Panc1 (cell line): ENCODE data around the gene GCSAM.

ENCODE experiments used
- CTCF ChIP-seq: fragments of 450-650 bp; IDR thresholded peaks from 2 replicates; pipeline ENCODE4 v1.5.1; 2017; ENCODE audit warnings: mild to moderate bottlenecking
- POLR2AphosphoS5 ChIP-seq: IDR thresholded peaks from 2 replicates; pipeline ENCODE4 v1.6.1; 2012; ENCODE audit warnings: mild to moderate bottlenecking, low read depth, low read length, moderate library complexity
- SIN3A ChIP-seq: IDR thresholded peaks from 2 replicates; pipeline ENCODE4 v1.6.1; 2012; ENCODE audit warnings: low read depth, mild to moderate bottlenecking, low read length, moderate library complexity, borderline replicate concordance; ENCODE audit not compliant: insufficient read depth
- TF ChIP-seq, protein P1 (sequence below), 2 experiments: IDR thresholded peaks; 2 replicates each; pipeline ENCODE4 v1.6.1; 2011 to 2012; ENCODE audit warnings: low read depth in 2 of 2, control low read depth in 1 of 2, low read length in 1 of 2, mild to moderate bottlenecking in 1 of 2, moderate library complexity in 1 of 2; ENCODE audit not compliant: insufficient read depth in 1 of 2

DNA sequence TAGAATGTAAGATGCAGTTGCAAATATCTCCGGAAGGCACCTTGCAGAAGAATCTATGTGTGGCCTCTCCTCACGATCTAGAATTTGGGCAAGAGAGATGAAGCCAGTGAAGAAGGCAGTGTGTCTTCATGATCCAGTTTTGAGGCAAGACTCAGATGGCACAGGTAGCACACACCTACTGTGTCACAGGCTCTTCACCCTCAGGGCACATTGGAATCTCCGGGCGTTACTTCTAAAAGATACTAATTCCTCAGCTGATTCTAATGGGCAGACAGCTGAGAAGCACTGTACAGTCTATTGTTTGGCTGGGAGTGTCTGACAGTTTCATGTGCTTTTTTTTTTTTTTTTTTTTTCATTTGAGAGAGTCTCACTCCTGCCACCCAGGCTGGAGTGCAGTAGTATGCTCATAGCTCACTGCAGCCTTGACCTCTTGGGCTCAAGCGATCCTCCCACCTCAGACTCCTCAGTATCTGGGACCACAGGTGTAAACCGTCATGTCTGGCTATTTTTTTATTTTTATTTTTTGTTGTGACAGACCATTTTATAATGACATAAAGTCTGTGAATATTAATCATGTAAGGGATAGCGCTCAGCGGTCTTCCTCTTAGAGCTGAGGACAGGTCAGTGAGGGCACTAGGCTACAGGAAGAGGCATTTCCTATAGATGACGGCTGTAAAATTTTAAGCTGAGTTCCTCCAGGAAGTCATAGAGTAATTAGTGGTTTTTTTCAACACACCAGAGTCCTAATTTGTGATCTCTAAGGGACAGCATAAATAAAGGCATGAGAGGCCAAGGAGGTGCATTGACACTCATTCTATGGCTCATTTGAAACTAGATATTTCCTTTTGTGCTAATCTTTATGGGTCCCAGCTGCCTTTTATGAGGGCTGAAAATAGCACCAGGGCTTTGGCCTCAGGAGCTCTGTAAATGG lies 42.8 kb downstream of the GCSAM start:
- no peak for TF ChIP-seq CTCF
- TF ChIP-seq SIN3A = no peak
- no peak for TF ChIP-seq POLR2AphosphoS5
- TF ChIP-seq, protein P1, sequence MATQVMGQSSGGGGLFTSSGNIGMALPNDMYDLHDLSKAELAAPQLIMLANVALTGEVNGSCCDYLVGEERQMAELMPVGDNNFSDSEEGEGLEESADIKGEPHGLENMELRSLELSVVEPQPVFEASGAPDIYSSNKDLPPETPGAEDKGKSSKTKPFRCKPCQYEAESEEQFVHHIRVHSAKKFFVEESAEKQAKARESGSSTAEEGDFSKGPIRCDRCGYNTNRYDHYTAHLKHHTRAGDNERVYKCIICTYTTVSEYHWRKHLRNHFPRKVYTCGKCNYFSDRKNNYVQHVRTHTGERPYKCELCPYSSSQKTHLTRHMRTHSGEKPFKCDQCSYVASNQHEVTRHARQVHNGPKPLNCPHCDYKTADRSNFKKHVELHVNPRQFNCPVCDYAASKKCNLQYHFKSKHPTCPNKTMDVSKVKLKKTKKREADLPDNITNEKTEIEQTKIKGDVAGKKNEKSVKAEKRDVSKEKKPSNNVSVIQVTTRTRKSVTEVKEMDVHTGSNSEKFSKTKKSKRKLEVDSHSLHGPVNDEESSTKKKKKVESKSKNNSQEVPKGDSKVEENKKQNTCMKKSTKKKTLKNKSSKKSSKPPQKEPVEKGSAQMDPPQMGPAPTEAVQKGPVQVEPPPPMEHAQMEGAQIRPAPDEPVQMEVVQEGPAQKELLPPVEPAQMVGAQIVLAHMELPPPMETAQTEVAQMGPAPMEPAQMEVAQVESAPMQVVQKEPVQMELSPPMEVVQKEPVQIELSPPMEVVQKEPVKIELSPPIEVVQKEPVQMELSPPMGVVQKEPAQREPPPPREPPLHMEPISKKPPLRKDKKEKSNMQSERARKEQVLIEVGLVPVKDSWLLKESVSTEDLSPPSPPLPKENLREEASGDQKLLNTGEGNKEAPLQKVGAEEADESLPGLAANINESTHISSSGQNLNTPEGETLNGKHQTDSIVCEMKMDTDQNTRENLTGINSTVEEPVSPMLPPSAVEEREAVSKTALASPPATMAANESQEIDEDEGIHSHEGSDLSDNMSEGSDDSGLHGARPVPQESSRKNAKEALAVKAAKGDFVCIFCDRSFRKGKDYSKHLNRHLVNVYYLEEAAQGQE (IDR thresholded peaks at IDR 0.05; ENCODE audit: insufficient read depth in 1 of 2, low read depth in 2 of 2, low read length in 1 of 2) = no peak
